GM11168 (cell line): ENCODE results near the gene IPO13.

ENCODE experiments used
- in situ Hi-C: fragments of 300-500 bp; cut with MboI; formaldehyde crosslinking; loops from one replicate; pipeline ENCODE4 v1.12.0; 2022; ENCODE audit warnings: low sequenced_read_pairs; ENCODE audit not compliant: unreplicated experiment

Gene IPO13

DNA sequence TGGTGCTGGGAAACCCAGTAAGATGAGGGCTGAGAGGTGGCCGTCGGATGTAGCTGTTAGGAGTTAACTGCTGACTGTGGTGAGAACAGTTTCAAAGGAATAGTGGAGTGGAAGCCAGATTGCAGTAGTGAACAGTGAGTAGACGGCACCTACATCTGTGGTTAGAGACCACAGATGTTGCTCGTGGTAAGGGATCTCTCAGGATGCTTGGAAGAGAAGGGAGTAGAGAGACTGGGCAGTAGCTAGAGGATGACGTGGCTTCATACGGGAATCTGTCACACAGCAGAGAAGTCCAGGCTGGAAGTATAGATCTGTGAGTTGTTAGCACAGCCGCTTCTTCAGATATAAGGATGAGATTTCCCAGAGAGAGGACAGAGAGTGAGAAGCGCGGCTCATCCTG, 20.9 kb upstream of the IPO13 start:
- in situ Hi-C loops, result no loop called here

GRCh38 chr1:43930168-43930948, 16.4 kb upstream of the IPO13 start:
- in situ Hi-C loops, result loop anchor here (5.0 to 10.0 kb wide), 2 partner anchors 173 to 386 kb away; no protein-coding TSS in a partner anchor

DNA sequence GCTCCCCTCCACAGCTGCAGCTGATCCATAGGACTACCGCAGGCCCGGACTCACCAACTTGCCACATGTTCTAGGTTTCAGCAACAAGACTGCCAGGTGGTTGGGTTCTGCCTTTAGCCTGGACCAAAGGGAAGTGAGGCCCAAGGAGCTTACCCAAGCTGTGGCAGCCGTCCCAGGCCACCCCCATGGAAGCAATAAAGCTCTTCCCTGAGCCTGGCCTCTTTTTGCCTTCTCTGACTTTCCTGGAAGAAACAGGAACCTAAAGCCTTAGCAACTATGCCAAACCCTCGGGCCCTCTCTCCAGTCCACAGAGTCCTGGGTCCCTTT, 15.8 kb upstream of the IPO13 start:
- in situ Hi-C loops, result loop anchor here (5.0 to 10.0 kb wide), 2 partner anchors 174 to 386 kb away; no protein-coding TSS in a partner anchor

GRCh38 chr1:43931711-43932660, 14.8 kb upstream of the IPO13 start:
- in situ Hi-C loops, result loop anchor here (5.0 to 10.0 kb wide), 2 partner anchors 175 to 387 kb away; no protein-coding TSS in a partner anchor

DNA sequence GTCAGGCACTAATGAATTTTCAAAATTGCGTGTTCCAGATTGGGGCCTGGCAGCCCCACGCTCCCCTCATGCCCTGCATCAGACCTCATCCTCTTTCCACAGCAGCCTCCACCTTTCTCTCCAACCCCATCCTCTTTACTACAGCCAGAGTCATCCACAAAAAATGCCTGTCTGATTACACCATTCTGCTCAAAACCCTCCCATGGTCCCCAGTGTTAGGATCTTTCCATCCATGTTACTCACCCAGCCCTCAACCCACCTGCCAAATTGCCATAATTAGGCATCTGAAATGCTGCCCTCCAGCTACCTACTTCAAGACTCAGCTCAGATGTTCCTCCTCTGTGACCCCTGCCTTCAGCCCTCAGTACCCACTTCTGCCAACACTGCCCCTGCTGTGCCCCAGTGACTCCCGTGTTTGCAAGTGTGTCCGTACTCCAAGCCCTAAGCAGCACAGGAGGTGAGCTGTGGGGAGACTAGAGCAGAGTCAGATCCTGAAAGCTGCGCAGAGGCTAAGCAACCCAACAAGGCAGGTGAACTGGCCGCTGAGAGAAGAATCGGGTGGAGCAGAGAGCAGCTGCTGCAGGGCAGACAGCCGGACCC, 13.9 kb upstream of the IPO13 start:
- in situ Hi-C loops, result loop anchor here (5.0 to 10.0 kb wide), 2 partner anchors 176 to 388 kb away; no protein-coding TSS in a partner anchor

DNA sequence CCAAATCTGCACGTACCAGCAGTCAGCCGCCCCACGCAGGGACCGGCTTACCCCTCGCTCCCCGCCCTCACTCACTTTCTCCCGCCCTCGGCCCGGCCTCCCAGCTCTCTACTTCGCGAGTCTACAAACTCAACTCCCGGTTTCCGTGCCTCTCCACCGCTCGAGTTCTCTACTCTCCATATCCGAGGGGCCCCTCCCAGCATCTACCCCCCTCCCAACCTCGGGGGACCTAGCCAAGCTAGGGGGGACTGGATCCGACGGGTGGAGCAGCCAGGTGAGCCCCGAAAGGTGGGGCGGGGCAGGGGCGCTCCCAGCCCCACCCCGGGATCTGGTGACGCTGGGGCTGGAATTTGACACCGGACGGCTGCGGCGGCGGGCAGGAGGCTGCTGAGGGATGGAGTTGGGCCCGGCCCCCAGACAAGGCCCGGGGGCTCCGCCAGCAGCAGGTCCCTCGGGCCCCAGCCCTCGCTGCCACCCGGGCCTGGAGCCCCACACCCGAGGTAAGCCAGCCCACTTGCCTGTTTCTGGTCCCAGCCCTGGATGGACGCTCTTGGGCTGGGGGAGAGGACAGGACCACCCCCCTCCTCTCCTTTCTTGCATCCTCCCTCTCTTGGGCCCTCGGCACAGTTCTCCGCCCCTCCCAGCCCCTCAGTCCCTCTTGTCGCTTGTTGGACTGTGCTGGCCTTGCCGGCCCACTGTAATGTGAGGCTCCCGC, 13.2 kb upstream of the IPO13 start, which contains the start of gene ARTN:
ARTN (plus strand) TSS at position 416 of the 715 bp plus-strand sequence. CDS start 1,856 bp downstream, outside the sequence.
- in situ Hi-C loops, result loop anchor here (5.0 to 10.0 kb wide), 2 partner anchors 176 to 389 kb away; no protein-coding TSS in a partner anchor

- in situ Hi-C loops, result loop anchor here (5.0 to 10.0 kb wide), 2 partner anchors 177 to 390 kb away; no protein-coding TSS in a partner anchor
Observed at GRCh38 chr1:43934101-43934985, 12.4 kb upstream of the IPO13 start.

GRCh38 chr1:43934986-43935324, 11.8 kb upstream of the IPO13 start:
- in situ Hi-C loops, result loop anchor here (5.0 to 10.0 kb wide), 2 partner anchors 178 to 390 kb away; no protein-coding TSS in a partner anchor

DNA sequence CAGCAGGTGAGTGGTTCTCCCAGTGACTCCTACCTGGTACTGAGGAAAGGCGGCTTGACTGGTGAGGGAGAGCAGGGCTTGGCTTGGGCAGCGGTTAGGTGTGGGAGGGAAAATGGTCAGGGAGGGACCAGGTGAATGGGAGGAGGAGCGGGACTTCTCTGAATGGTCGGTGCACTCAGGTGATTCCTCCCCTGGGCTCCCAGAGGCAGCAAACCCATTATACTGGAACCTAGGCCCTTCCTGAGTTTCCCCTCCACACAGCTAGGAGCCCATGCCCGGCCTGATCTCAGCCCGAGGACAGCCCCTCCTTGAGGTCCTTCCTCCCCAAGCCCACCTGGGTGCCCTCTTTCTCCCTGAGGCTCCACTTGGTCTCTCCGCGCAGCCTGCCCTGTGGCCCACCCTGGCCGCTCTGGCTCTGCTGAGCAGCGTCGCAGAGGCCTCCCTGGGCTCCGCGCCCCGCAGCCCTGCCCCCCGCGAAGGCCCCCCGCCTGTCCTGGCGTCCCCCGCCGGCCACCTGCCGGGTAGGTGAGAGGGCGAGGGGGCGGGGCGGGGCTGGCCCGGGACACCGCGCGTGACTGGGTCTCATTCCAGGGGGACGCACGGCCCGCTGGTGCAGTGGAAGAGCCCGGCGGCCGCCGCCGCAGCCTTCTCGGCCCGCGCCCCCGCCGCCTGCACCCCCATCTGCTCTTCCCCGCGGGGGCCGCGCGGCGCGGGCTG, 10.9 kb upstream of the IPO13 start:
- in situ Hi-C loops, result loop anchor here (10.0 kb wide), 1 partner anchor 391 kb away; no protein-coding TSS in a partner anchor

DNA sequence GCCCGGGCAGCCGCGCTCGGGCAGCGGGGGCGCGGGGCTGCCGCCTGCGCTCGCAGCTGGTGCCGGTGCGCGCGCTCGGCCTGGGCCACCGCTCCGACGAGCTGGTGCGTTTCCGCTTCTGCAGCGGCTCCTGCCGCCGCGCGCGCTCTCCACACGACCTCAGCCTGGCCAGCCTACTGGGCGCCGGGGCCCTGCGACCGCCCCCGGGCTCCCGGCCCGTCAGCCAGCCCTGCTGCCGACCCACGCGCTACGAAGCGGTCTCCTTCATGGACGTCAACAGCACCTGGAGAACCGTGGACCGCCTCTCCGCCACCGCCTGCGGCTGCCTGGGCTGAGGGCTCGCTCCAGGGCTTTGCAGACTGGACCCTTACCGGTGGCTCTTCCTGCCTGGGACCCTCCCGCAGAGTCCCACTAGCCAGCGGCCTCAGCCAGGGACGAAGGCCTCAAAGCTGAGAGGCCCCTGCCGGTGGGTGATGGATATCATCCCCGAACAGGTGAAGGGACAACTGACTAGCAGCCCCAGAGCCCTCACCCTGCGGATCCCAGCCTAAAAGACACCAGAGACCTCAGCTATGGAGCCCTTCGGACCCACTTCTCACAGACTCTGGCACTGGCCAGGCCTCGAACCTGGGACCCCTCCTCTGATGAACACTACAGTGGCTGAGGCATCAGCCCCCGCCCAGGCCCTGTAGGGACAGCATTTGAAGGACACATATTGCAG, 10.2 kb upstream of the IPO13 start:
- in situ Hi-C loops, result loop anchor here (10.0 kb wide), 1 partner anchor 392 kb away; no protein-coding TSS in a partner anchor

DNA sequence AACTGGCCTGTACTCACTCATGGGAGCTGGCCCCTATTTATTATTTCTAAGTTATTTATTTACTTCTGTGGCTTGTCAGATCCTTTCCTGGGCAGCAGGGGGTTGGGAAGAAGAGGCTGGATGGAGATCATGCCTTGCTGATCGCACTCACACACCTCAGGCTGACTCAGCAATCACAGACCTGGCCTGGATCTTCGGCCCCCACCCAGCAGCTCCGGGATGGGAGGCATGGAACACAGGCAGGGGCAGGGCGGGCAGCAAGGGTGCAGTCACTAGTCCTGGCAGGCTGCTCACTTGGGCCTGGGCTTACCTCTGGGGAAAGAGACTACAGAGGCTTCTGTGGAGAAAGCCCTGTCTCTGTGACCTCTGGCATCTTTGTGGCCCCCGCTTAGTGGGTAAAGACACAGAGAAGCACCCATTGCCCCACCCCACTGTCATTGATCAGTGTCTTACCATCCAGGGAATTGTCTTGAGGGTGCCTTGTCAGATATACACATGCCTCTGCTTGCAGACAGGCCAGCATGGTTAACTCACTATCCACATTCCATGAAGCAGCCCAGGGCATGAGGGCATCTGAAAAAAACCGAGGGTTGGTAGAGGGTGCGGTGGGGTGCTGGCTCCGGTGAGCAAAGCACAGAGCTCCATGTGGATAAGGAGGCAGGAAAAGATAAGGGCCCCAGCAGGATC, 9.4 kb upstream of the IPO13 start:
- in situ Hi-C loops, result loop anchor here (10.0 kb wide), 1 partner anchor 393 kb away; no protein-coding TSS in a partner anchor

DNA sequence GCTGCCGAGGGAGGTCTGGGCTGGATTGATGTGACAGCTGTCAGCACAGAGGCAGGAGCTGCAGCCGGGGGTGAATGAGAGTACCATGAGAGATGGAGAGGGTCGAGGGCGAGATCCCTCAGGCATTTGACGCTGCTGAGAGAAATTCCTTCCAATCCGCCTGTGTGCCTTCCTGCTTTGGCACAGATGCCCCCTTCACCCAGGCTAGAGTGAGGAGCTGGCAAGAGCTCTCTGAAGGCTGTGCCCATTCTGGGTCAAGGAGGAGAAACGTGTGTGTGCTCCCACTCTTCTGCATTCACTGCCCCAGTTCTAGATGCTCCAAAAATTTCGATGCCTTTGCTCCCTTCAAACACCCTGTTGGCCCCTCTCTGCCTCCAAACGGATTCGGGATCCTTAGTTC, 8.4 kb upstream of the IPO13 start:
- in situ Hi-C loops, result loop anchor here (10.0 kb wide), 1 partner anchor 394 kb away; no protein-coding TSS in a partner anchor

DNA sequence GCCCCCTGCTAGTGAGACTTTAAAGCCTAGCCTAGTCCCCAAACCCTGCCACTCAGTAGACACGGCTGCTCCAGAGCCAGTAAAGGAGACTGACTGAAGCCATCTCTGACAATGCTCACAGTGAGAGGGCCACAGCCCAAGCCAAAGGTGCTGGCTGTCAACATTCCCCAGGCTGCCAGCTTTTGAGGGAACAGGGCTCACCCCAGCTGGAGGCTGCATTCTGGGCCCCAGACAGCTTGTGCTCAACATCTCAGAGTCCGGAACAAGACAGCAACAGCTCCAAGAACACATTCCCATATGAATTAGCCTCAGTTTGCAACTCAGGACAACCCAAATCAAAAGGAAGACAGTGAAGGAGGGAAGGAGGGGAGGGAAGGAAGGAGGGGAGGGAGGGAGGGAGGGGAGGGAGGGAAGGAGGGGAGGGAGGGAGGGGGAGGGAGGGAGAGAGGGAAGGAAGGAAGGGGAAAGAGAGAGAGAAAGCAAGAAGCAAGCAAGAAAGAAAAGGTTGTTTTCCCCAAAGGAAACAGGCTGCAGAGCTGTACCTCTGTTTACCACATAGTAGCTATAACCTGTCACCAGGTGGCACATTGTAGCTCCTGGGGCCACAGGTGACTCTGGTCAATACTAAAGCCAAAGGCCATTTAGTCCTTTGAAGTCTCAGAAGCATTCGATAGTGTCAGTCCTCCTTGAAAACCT, 7.7 kb upstream of the IPO13 start:
- in situ Hi-C loops, result loop anchor here (10.0 kb wide), 1 partner anchor 394 kb away; no protein-coding TSS in a partner anchor

GRCh38 chr1:43942411-43942810, 4.3 kb upstream of the IPO13 start:
- in situ Hi-C loops, result no loop called here

- in situ Hi-C loops, result no loop called here
Observed at GRCh38 chr1:43944860-43945259, 1.9 kb upstream of the IPO13 start.

DNA sequence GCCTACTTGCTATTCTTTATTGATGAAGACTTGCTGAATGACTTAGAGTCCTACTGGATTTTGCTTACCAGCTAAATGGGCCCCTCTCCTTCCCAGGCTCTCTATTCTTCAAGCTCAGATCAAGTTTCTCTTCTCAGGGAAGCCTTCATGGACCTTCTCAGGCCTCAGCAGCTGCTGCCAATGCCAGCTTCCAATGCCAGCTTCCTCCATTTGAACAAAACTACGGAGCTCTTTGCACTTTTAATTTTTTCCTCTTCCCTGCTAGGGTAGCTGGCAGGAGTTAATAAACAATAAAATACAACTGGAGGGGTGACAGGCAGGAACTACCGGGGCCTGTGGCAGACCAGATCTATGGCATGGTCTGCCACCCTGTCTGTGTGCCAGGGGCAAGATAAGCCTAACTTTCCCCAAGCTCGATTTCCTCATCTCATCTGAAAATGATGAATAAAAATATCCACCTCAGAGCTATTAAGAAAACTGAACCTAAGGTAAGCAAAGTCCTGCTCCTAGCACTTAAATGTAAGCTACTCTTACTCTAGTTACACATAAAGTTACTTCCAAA, 995 bp upstream of the IPO13 start:
- in situ Hi-C loops, result no loop called here
